Sigmoid colon (tissue), 3 donors: ENCODE measurements around the gene LRP1B.

Source experiments
- POLR2A ChIP-seq, 2 donors: fragments of 450-650 bp; IDR thresholded peaks; one replicate each; pipeline ENCODE4 v1.6.1; 2016; ENCODE audit warnings: antibody characterized with exemption in 2 of 2, mild to moderate bottlenecking in 2 of 2, moderate library complexity in 2 of 2
- TF ChIP-seq, protein P1 (sequence below), 4 experiments: fragments of 450-650 bp in 3 of 4; fragments of 200-600 bp in 1 of 4; IDR thresholded peaks; one replicate each; pipeline ENCODE4 v1.5.1; 2016 to 2019; ENCODE audit warnings: antibody characterized with exemption in 4 of 4, mild to moderate bottlenecking in 3 of 4, moderate library complexity in 2 of 4

GRCh38 chr2:142176941-142177340 lies 46.1 kb upstream of the LRP1B start:
- TF ChIP-seq, protein P1, sequence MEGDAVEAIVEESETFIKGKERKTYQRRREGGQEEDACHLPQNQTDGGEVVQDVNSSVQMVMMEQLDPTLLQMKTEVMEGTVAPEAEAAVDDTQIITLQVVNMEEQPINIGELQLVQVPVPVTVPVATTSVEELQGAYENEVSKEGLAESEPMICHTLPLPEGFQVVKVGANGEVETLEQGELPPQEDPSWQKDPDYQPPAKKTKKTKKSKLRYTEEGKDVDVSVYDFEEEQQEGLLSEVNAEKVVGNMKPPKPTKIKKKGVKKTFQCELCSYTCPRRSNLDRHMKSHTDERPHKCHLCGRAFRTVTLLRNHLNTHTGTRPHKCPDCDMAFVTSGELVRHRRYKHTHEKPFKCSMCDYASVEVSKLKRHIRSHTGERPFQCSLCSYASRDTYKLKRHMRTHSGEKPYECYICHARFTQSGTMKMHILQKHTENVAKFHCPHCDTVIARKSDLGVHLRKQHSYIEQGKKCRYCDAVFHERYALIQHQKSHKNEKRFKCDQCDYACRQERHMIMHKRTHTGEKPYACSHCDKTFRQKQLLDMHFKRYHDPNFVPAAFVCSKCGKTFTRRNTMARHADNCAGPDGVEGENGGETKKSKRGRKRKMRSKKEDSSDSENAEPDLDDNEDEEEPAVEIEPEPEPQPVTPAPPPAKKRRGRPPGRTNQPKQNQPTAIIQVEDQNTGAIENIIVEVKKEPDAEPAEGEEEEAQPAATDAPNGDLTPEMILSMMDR (IDR thresholded peaks at IDR 0.05): no peak
- TF ChIP-seq POLR2A (IDR thresholded peaks at IDR 0.05): no peak
